Measurements from ENCODE around the gene ACTMAP. TPM values are rescaled to one million over a fixed set of nuclear protein-coding genes. Genes with fewer than 3 reads are reported as not detected.

ACTMAP gene
- total RNA-seq, 1 experiment from 2014 or later = 5.5 TPM

DNA sequence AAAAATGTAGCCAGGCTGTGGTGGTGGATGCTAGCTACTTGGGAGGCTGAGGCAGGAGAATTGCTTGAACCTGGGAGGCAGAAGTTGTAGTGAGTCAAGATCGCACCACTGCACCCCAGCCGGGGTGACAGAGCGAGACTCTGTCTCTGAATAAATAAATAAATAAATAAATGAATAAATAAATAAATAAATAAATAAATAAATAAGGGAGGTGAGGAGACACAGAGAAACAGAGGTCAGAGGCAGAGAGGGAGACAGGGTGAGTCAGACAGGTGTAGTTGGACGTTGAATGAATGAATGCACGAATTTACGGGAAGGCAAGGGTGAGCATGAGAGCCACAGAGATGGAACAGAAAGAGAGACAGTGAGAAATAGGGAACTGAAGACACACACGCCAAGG is 30.9 kb upstream of the ACTMAP start:
- TF ChIP-seq TCF7L2 (IDR thresholded peaks at IDR 0.05; ENCODE audit: low read depth, low read length) (no peak), SIN3A (IDR thresholded peaks at IDR 0.05; ENCODE audit: borderline replicate concordance, insufficient read depth, low read depth, low read length) (no peak), POLR2AphosphoS5 (IDR thresholded peaks at IDR 0.05; ENCODE audit: low read depth, low read length) (no peak), CTCF (IDR thresholded peaks at IDR 0.05) (no peak)
- TF ChIP-seq, protein P1, sequence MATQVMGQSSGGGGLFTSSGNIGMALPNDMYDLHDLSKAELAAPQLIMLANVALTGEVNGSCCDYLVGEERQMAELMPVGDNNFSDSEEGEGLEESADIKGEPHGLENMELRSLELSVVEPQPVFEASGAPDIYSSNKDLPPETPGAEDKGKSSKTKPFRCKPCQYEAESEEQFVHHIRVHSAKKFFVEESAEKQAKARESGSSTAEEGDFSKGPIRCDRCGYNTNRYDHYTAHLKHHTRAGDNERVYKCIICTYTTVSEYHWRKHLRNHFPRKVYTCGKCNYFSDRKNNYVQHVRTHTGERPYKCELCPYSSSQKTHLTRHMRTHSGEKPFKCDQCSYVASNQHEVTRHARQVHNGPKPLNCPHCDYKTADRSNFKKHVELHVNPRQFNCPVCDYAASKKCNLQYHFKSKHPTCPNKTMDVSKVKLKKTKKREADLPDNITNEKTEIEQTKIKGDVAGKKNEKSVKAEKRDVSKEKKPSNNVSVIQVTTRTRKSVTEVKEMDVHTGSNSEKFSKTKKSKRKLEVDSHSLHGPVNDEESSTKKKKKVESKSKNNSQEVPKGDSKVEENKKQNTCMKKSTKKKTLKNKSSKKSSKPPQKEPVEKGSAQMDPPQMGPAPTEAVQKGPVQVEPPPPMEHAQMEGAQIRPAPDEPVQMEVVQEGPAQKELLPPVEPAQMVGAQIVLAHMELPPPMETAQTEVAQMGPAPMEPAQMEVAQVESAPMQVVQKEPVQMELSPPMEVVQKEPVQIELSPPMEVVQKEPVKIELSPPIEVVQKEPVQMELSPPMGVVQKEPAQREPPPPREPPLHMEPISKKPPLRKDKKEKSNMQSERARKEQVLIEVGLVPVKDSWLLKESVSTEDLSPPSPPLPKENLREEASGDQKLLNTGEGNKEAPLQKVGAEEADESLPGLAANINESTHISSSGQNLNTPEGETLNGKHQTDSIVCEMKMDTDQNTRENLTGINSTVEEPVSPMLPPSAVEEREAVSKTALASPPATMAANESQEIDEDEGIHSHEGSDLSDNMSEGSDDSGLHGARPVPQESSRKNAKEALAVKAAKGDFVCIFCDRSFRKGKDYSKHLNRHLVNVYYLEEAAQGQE (IDR thresholded peaks at IDR 0.05; ENCODE audit: insufficient read depth in 1 of 2, low read depth in 2 of 2, low read length in 1 of 2) = no peak
- no peak for DNase-seq (ENCODE audit: low read depth, low spot score)
- H3K4me3 ChIP-seq (ENCODE audit: low read depth in 2 of 2, low read length in 2 of 2) = no peak overlapping the region
- H3K27me3 ChIP-seq (ENCODE audit: control insufficient read depth, insufficient read depth, low read length) = no peaks in the 10 kb centered on the region
- no peak overlapping the region for H3K27ac ChIP-seq (ENCODE audit: low read length)
- POLR2A ChIA-PET = no interaction called here
- in situ Hi-C loops (cut with HindIII; ENCODE audit: low pct_unique_long_range_greater_than_20kb, low sequenced_read_pairs) (no loop called here), intact Hi-C loops (cut with micrococcal nuclease; ENCODE audit: unreplicated experiment) (no loop called here)
- CTCF ChIA-PET = no interaction called here
- BruUV-seq (replicated peaks) = no TSS peak
- peaks cover 6% of the 10 kb centered on the region; the same call in 1 of the 2 replicates for H3K4me1 ChIP-seq (ENCODE audit: control insufficient read depth, insufficient read depth, low read length)
- ATAC-seq = no peak
- no peaks in the 10 kb centered on the region for H3K9me3 ChIP-seq (ENCODE audit: control insufficient read depth, insufficient read depth, low read depth, low read length)
- no peaks in the 10 kb centered on the region for H3K36me3 ChIP-seq (ENCODE audit: control insufficient read depth, insufficient read depth, low read length)

DNA sequence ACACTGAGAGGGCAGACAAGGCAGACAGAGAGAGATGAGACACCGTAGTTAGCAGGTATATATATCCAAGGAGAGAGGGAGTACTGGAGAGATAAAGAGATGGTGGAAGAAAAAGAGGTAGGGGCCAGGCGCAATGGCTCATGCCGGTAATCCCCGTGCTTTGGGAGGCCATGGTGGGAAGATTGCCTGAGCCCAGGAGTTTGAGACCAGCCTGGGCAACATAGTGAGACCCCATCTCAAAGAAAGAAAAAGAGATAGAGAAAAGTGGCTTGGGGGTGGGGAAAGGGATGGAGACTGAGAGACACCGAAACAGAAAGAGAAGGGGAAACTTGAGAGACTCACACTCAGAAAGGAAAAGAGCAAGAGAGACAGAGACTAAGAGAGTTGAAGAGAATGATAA is 30.3 kb upstream of the ACTMAP start:
- Histone ChIP-seq H3K27ac (ENCODE audit: low read length) (no peak overlapping the region), H3K9me3 (ENCODE audit: control insufficient read depth, insufficient read depth, low read depth, low read length) (no peaks in the 10 kb centered on the region), H3K4me1 (ENCODE audit: control insufficient read depth, insufficient read depth, low read length) (peaks cover 6% of the 10 kb centered on the region; the same call in 1 of the 2 replicates), H3K4me3 (ENCODE audit: low read depth in 2 of 2, low read length in 2 of 2) (no peak overlapping the region), H3K27me3 (ENCODE audit: control insufficient read depth, insufficient read depth, low read length) (no peaks in the 10 kb centered on the region), H3K36me3 (ENCODE audit: control insufficient read depth, insufficient read depth, low read length) (no peaks in the 10 kb centered on the region)
- POLR2A ChIA-PET = interaction anchor here (0.6 kb wide), 1 partner anchor 10 kb away, joined by 4 read pairs; no protein-coding TSS in a partner anchor
- in situ Hi-C loops (cut with HindIII; ENCODE audit: low pct_unique_long_range_greater_than_20kb, low sequenced_read_pairs) (no loop called here), intact Hi-C loops (cut with micrococcal nuclease; ENCODE audit: unreplicated experiment) (no loop called here)
- CTCF ChIA-PET = no interaction called here
- no peak for ATAC-seq
- no peak for DNase-seq (ENCODE audit: low read depth, low spot score)
- BruUV-seq (replicated peaks) = no TSS peak
- no peak for TF ChIP-seq TCF7L2 (IDR thresholded peaks at IDR 0.05; ENCODE audit: low read depth, low read length)
- TF ChIP-seq, protein P1 (IDR thresholded peaks at IDR 0.05; ENCODE audit: insufficient read depth in 1 of 2, low read depth in 2 of 2, low read length in 1 of 2) = no peak
- TF ChIP-seq POLR2AphosphoS5 (IDR thresholded peaks at IDR 0.05; ENCODE audit: low read depth, low read length) = no peak
- no peak for TF ChIP-seq CTCF (IDR thresholded peaks at IDR 0.05)
- TF ChIP-seq SIN3A (IDR thresholded peaks at IDR 0.05; ENCODE audit: borderline replicate concordance, insufficient read depth, low read depth, low read length) = no peak
